HEK293 (cell line): ENCODE results near the gene MRPL44.
A peak's percentile ranks its signal among the peaks of the same experiment; 100 is the strongest.

Experiments used
- ELK4 ChIP-seq: IDR thresholded peaks from 2 replicates; pipeline ENCODE4 v1.6.1; 2011; ENCODE audit warnings: mild to moderate bottlenecking, low read depth, low read length, borderline replicate concordance
- FEZF1 ChIP-seq: fragments of 450-650 bp; formaldehyde crosslinking; IDR thresholded peaks from 2 replicates; pipeline ENCODE4 v1.5.1; 2016; ENCODE audit warnings: missing biosample characterization, missing genetic modification characterization
- HOXD13 ChIP-seq: sonication (generic); formaldehyde crosslinking; IDR thresholded peaks from 2 replicates; pipeline ENCODE4 v1.8.0; 2022; ENCODE audit warnings: missing genetic modification reagents, borderline replicate concordance
- IKZF3 ChIP-seq: fragments of 450-650 bp; IDR thresholded peaks from 2 replicates; pipeline ENCODE4 v1.5.0; 2018; ENCODE audit warnings: missing biosample characterization, mild to moderate bottlenecking, missing genetic modification characterization, moderate library complexity
- KLF1 ChIP-seq: fragments of 450-650 bp; formaldehyde crosslinking; IDR thresholded peaks from 2 replicates; pipeline ENCODE4 v1.5.1; 2016; ENCODE audit warnings: missing biosample characterization, missing genetic modification characterization
- KLF8 ChIP-seq: fragments of 450-650 bp; formaldehyde crosslinking; IDR thresholded peaks from 2 replicates; pipeline ENCODE4 v1.5.1; 2016; ENCODE audit warnings: missing biosample characterization, missing genetic modification characterization
- PRDM6 ChIP-seq: fragments of 450-650 bp; formaldehyde crosslinking; IDR thresholded peaks from 2 replicates; pipeline ENCODE4 v1.5.1; 2017; ENCODE audit warnings: missing biosample characterization, missing genetic modification characterization
- ZBTB1 ChIP-seq: fragments of 450-650 bp; formaldehyde crosslinking; IDR thresholded peaks from 2 replicates; pipeline ENCODE4 v1.5.1; 2016; ENCODE audit warnings: missing biosample characterization, missing genetic modification characterization
- ZFP3 ChIP-seq: fragments of 450-650 bp; formaldehyde crosslinking; IDR thresholded peaks from 2 replicates; pipeline ENCODE4 v1.5.1; 2016; ENCODE audit warnings: low read depth, missing biosample characterization, missing genetic modification characterization
- ZFP41 ChIP-seq: fragments of 450-650 bp; formaldehyde crosslinking; IDR thresholded peaks from 2 replicates; pipeline ENCODE4 v1.5.1; 2016; ENCODE audit warnings: missing biosample characterization, missing genetic modification characterization, borderline replicate concordance
- ZNF138 ChIP-seq: fragments of 450-650 bp; formaldehyde crosslinking; IDR thresholded peaks from 2 replicates; pipeline ENCODE4 v1.5.1; 2016; ENCODE audit warnings: missing biosample characterization, missing genetic modification characterization, borderline replicate concordance
- ZNF18 ChIP-seq: fragments of 450-650 bp; formaldehyde crosslinking; IDR thresholded peaks from 2 replicates; pipeline ENCODE4 v1.5.1; 2016; ENCODE audit warnings: missing biosample characterization, missing genetic modification characterization
- ZNF184 ChIP-seq: fragments of 450-650 bp; IDR thresholded peaks from 2 replicates; pipeline ENCODE4 v1.5.1; 2018; ENCODE audit warnings: missing biosample characterization, mild to moderate bottlenecking, missing genetic modification characterization
- ZNF211 ChIP-seq: fragments of 450-650 bp; formaldehyde crosslinking; IDR thresholded peaks from 2 replicates; pipeline ENCODE4 v1.5.1; 2016; ENCODE audit warnings: low read depth, missing biosample characterization, missing genetic modification characterization
- ZNF248 ChIP-seq: fragments of 450-650 bp; formaldehyde crosslinking; IDR thresholded peaks from 2 replicates; pipeline ENCODE4 v1.5.1; 2017; ENCODE audit warnings: missing biosample characterization, missing genetic modification characterization
- ZNF394 ChIP-seq: fragments of 450-650 bp; formaldehyde crosslinking; IDR thresholded peaks from 2 replicates; pipeline ENCODE4 v1.5.1; 2016; ENCODE audit warnings: missing biosample characterization, missing genetic modification characterization, mild to moderate bottlenecking, moderate library complexity, borderline replicate concordance
- ZNF473 ChIP-seq: fragments of 450-650 bp; formaldehyde crosslinking; IDR thresholded peaks from 2 replicates; pipeline ENCODE4 v1.5.1; 2017; ENCODE audit warnings: missing biosample characterization, missing genetic modification characterization
- ZNF48 ChIP-seq: fragments of 450-650 bp; formaldehyde crosslinking; IDR thresholded peaks from 2 replicates; pipeline ENCODE4 v1.5.1; 2016; ENCODE audit warnings: missing biosample characterization, missing genetic modification characterization
- ZNF530 ChIP-seq: fragments of 450-650 bp; formaldehyde crosslinking; IDR thresholded peaks from 2 replicates; pipeline ENCODE4 v1.5.1; 2016; ENCODE audit warnings: low read depth, missing biosample characterization, missing genetic modification characterization
- ZNF544 ChIP-seq: fragments of 450-650 bp; formaldehyde crosslinking; IDR thresholded peaks from 2 replicates; pipeline ENCODE4 v1.5.0; 2017; ENCODE audit warnings: missing biosample characterization, missing genetic modification characterization
- ZNF560 ChIP-seq: fragments of 450-650 bp; formaldehyde crosslinking; IDR thresholded peaks from 2 replicates; pipeline ENCODE4 v1.5.1; 2017; ENCODE audit warnings: missing biosample characterization, missing genetic modification characterization, borderline replicate concordance
- ZNF600 ChIP-seq: fragments of 450-650 bp; formaldehyde crosslinking; IDR thresholded peaks from 2 replicates; pipeline ENCODE4 v1.5.1; 2016; ENCODE audit warnings: missing biosample characterization, missing genetic modification characterization
- ZNF645 ChIP-seq: fragments of 450-650 bp; formaldehyde crosslinking; IDR thresholded peaks from 2 replicates; pipeline ENCODE4; 2016; ENCODE audit warnings: missing biosample characterization, missing genetic modification characterization
- ZNF747 ChIP-seq: fragments of 450-650 bp; formaldehyde crosslinking; IDR thresholded peaks from 2 replicates; pipeline ENCODE4 v1.5.1; 2016; ENCODE audit warnings: missing biosample characterization, missing genetic modification characterization
- ZXDB ChIP-seq: fragments of 450-650 bp; formaldehyde crosslinking; IDR thresholded peaks from 2 replicates; pipeline ENCODE4 v1.5.1; 2016; ENCODE audit warnings: missing biosample characterization, missing genetic modification characterization
- TF ChIP-seq, protein P1 (sequence below): fragments of 450-650 bp; formaldehyde crosslinking; IDR thresholded peaks from 2 replicates; pipeline ENCODE4 v1.5.1; 2016; ENCODE audit warnings: missing biosample characterization, missing genetic modification characterization
- TF ChIP-seq, protein P2 (sequence below): fragments of 450-650 bp; formaldehyde crosslinking; IDR thresholded peaks from 2 replicates; pipeline ENCODE4 v1.5.1; 2017; ENCODE audit warnings: missing biosample characterization, missing genetic modification characterization
- TF ChIP-seq, protein P3 (sequence below): sonication (generic); formaldehyde crosslinking; IDR thresholded peaks from 2 replicates; pipeline ENCODE4 v1.8.1; 2022; ENCODE audit warnings: mild to moderate bottlenecking, moderate library complexity, missing genetic modification reagents
- TF ChIP-seq, protein P4 (sequence below): fragments of 450-650 bp; IDR thresholded peaks from 2 replicates; pipeline ENCODE4 v1.5.1; 2018; ENCODE audit warnings: missing biosample characterization, missing genetic modification characterization

Gene MRPL44

GRCh38 chr2:223995569-223995968 lies 38.3 kb downstream of the MRPL44 start (continued):
- TF ChIP-seq, protein P1, sequence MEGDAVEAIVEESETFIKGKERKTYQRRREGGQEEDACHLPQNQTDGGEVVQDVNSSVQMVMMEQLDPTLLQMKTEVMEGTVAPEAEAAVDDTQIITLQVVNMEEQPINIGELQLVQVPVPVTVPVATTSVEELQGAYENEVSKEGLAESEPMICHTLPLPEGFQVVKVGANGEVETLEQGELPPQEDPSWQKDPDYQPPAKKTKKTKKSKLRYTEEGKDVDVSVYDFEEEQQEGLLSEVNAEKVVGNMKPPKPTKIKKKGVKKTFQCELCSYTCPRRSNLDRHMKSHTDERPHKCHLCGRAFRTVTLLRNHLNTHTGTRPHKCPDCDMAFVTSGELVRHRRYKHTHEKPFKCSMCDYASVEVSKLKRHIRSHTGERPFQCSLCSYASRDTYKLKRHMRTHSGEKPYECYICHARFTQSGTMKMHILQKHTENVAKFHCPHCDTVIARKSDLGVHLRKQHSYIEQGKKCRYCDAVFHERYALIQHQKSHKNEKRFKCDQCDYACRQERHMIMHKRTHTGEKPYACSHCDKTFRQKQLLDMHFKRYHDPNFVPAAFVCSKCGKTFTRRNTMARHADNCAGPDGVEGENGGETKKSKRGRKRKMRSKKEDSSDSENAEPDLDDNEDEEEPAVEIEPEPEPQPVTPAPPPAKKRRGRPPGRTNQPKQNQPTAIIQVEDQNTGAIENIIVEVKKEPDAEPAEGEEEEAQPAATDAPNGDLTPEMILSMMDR (tag by site-specific recombination), result no peak
- TF ChIP-seq ZNF560 (tag by site-specific recombination) (no peak), ZFP3 (tag by site-specific recombination) (no peak), ZNF248 (tag by site-specific recombination) (no peak), ZNF530 (tag by site-specific recombination) (no peak), ZNF211 (tag by site-specific recombination) (no peak), ZNF473 (tag by site-specific recombination) (no peak), ZFP41 (no peak), KLF1 (tag by site-specific recombination) (no peak), ELK4 (no peak), HOXD13 (no peak; the same call in 1 of the 2 replicates), ZBTB1 (tag by site-specific recombination) (no peak), ZNF747 (tag by site-specific recombination) (no peak), ZNF645 (tag by site-specific recombination) (no peak), ZNF184 (tag by site-specific recombination) (no peak), ZNF138 (no peak), PRDM6 (tag by site-specific recombination) (peak; percentile 14; the same call in 1 of the 2 replicates), ZNF48 (tag by site-specific recombination) (no peak), ZNF544 (tag by site-specific recombination) (no peak), ZNF394 (tag by site-specific recombination) (0 out of 2 replicates have a peak, but pooled peaks have one; percentile 14), FEZF1 (tag by site-specific recombination) (no peak), ZNF600 (tag by site-specific recombination) (no peak), KLF8 (tag by site-specific recombination) (no peak), ZXDB (tag by site-specific recombination) (no peak), ZNF18 (tag by site-specific recombination) (no peak), IKZF3 (no peak)
- TF ChIP-seq, protein P2, sequence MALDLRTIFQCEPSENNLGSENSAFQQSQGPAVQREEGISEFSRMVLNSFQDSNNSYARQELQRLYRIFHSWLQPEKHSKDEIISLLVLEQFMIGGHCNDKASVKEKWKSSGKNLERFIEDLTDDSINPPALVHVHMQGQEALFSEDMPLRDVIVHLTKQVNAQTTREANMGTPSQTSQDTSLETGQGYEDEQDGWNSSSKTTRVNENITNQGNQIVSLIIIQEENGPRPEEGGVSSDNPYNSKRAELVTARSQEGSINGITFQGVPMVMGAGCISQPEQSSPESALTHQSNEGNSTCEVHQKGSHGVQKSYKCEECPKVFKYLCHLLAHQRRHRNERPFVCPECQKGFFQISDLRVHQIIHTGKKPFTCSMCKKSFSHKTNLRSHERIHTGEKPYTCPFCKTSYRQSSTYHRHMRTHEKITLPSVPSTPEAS (tag by site-specific recombination), result 0 out of 2 replicates have a peak, but pooled peaks have one; percentile 36
- TF ChIP-seq, protein P3, sequence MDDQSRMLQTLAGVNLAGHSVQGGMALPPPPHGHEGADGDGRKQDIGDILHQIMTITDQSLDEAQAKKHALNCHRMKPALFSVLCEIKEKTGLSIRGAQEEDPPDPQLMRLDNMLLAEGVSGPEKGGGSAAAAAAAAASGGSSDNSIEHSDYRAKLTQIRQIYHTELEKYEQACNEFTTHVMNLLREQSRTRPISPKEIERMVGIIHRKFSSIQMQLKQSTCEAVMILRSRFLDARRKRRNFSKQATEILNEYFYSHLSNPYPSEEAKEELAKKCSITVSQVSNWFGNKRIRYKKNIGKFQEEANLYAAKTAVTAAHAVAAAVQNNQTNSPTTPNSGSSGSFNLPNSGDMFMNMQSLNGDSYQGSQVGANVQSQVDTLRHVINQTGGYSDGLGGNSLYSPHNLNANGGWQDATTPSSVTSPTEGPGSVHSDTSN (CRISPR knock-in tag), result no peak
- TF ChIP-seq, protein P4, sequence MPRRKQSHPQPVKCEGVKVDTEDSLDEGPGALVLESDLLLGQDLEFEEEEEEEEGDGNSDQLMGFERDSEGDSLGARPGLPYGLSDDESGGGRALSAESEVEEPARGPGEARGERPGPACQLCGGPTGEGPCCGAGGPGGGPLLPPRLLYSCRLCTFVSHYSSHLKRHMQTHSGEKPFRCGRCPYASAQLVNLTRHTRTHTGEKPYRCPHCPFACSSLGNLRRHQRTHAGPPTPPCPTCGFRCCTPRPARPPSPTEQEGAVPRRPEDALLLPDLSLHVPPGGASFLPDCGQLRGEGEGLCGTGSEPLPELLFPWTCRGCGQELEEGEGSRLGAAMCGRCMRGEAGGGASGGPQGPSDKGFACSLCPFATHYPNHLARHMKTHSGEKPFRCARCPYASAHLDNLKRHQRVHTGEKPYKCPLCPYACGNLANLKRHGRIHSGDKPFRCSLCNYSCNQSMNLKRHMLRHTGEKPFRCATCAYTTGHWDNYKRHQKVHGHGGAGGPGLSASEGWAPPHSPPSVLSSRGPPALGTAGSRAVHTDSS, result no peak
